ENCODE results near the gene SCYL2.

GRCh38 chr12:100329800-100330199 lies 62.8 kb downstream of the SCYL2 start:
- TF ChIP-seq EZH2 (IDR thresholded peaks at IDR 0.05; ENCODE audit: borderline replicate concordance, control insufficient read depth, low read depth, low read length) (no peak), POLR2A (IDR thresholded peaks at IDR 0.05; ENCODE audit: low read depth, low read length) (no peak), SUZ12 (IDR thresholded peaks at IDR 0.05; ENCODE audit: unreplicated experiment) (no peak), TBL1XR1 (IDR thresholded peaks at IDR 0.05; ENCODE audit: low read depth, low read length) (no peak)

All from GM12878 (cell line).